GM06990 (cell line): Measurements from ENCODE around the gene GALNT9.

Experiments used
- DNase-seq: peaks from one replicate; pipeline ENCODE4 v3.0.0-alpha.2; 2011; ENCODE audit not compliant: insufficient read length; ENCODE audit errors: extremely low read depth
- H3K27me3 ChIP-seq: replicated peaks from 2 replicates; pipeline ENCODE4 v1.6.0; 2011; ENCODE audit warnings: low read length; ENCODE audit not compliant: control insufficient read depth, insufficient read depth
- H3K36me3 ChIP-seq: 2 replicates; pipeline ENCODE4 v1.5.1; 2011; ENCODE audit warnings: low read length; ENCODE audit not compliant: control insufficient read depth, insufficient read depth
- H3K4me3 ChIP-seq: replicated peaks from 2 replicates; pipeline ENCODE4 v1.5.1; 2011; ENCODE audit warnings: low read depth, mild to moderate bottlenecking, control low read depth, low read length
- CTCF ChIP-seq: IDR thresholded peaks from 2 replicates; pipeline ENCODE4 v1.5.1; 2011; ENCODE audit warnings: low read length, control low read depth, mild to moderate bottlenecking, inconsistent platforms; ENCODE audit not compliant: insufficient read depth, poor library complexity, severe bottlenecking

The GALNT9 gene

GRCh38 chr12:132315951-132316350 lies 13.4 kb downstream of the GALNT9 start:
- TF ChIP-seq CTCF, result no peak
- Histone ChIP-seq H3K36me3 (no peaks in the 10 kb centered on the region), H3K4me3 (no peak overlapping the region), H3K27me3 (no peaks in the 10 kb centered on the region)
- DNase-seq, result no peak

- no peak for DNase-seq
- Histone ChIP-seq H3K4me3 (no peak overlapping the region), H3K36me3 (no peaks in the 10 kb centered on the region), H3K27me3 (no peaks in the 10 kb centered on the region)
- TF ChIP-seq CTCF, result no peak
These were observed 13.9 kb downstream of the GALNT9 start for GRCh38 chr12:132315507-132315906.

GRCh38 chr12:132314516-132315233 lies 14.7 kb downstream of the GALNT9 start:
- Histone ChIP-seq H3K36me3 (no peaks in the 10 kb centered on the region), H3K4me3 (no peak overlapping the region), H3K27me3 (no peaks in the 10 kb centered on the region)
- no peak for DNase-seq
- no peak for TF ChIP-seq CTCF

GRCh38 chr12:132314035-132314434 lies 15.4 kb downstream of the GALNT9 start:
- no peak for DNase-seq
- Histone ChIP-seq H3K27me3 (no peaks in the 10 kb centered on the region), H3K36me3 (no peaks in the 10 kb centered on the region), H3K4me3 (no peak overlapping the region)
- no peak for TF ChIP-seq CTCF

GRCh38 chr12:132313182-132313581 lies 16.2 kb downstream of the GALNT9 start:
- Histone ChIP-seq H3K4me3 (no peak overlapping the region), H3K36me3 (no peaks in the 10 kb centered on the region), H3K27me3 (no peaks in the 10 kb centered on the region)
- DNase-seq, result no peak
- TF ChIP-seq CTCF, result no peak

- H3K4me3 ChIP-seq, result no peak overlapping the region
- no peaks in the 10 kb centered on the region for H3K27me3 ChIP-seq
- H3K36me3 ChIP-seq, result no peaks in the 10 kb centered on the region
- no peak for DNase-seq
- no peak for TF ChIP-seq CTCF
These were observed 16.9 kb downstream of the GALNT9 start for GRCh38 chr12:132312516-132312915.
